GM10248 (cell line): ENCODE results near the gene DCHS1.

Source experiments
- CTCF ChIA-PET: fragments of 300-600 bp; sonication (Branson Sonifier 250); formaldehyde crosslinking; extraction: SDS; loops from one replicate; lab custom pipeline; 2021; ENCODE audit warnings: antibody characterized with exemption; lab: Yijun Ruan, JAX
- POLR2A ChIA-PET: fragments of 350-650 bp; sonication (Branson Sonifier 250); formaldehyde crosslinking; extraction: SDS; loops from one replicate; lab custom pipeline; 2020; ENCODE audit warnings: antibody characterized with exemption; lab: Yijun Ruan, JAX
- DNase-seq: peaks from one replicate; pipeline ENCODE4 v3.0.0; 2012; ENCODE audit errors: extremely low spot score
- CTCF ChIP-seq: IDR thresholded peaks from 2 replicates; pipeline ENCODE4 v1.5.1; 2012; ENCODE audit warnings: mild to moderate bottlenecking, low read depth; ENCODE audit errors: extremely low read depth, missing control alignments, control extremely low read depth

DCHS1 gene

GRCh38 chr11:6656936-6657335 lies 1.3 kb upstream of the DCHS1 start:
- ChIA-PET CTCF (interaction anchor here (1.1 to 5.2 kb wide), 5 partner anchors 9 to 126 kb away, joined by 3 to 31 read pairs (median 5); partner anchors contain the start of gene MRPL17), POLR2A (no interaction called here)
- no peak for DNase-seq
- TF ChIP-seq CTCF = no peak

GRCh38 chr11:6656584-6656915 lies 941 bp upstream of the DCHS1 start:
- no peak for TF ChIP-seq CTCF
- POLR2A ChIA-PET = no interaction called here
- DNase-seq = no peak
- CTCF ChIA-PET = interaction anchor here (1.1 to 5.2 kb wide), 5 partner anchors 9 to 125 kb away, joined by 3 to 31 read pairs (median 5); partner anchors contain the start of gene MRPL17

- ChIA-PET POLR2A (no interaction called here), CTCF (interaction anchor here (2.8 kb wide), 1 partner anchor 28 kb away, joined by 7 read pairs; the partner anchor contains the start of gene MRPL17)
- no peak for TF ChIP-seq CTCF
- DNase-seq = no peak
Observed at GRCh38 chr11:6655020-6655789, 404 bp downstream of the DCHS1 start.

GRCh38 chr11:6654281-6655019 lies 1.2 kb downstream of the DCHS1 start:
- TF ChIP-seq CTCF = no peak
- DNase-seq = no peak
- ChIA-PET CTCF (interaction anchor here (0.8 kb wide), 1 partner anchor 13 kb away, joined by 3 read pairs; no protein-coding TSS in a partner anchor), POLR2A (no interaction called here)

GRCh38 chr11:6653656-6654055 lies 2.0 kb downstream of the DCHS1 start:
- ChIA-PET POLR2A (no interaction called here), CTCF (interaction anchor here (0.8 kb wide), 1 partner anchor 14 kb away, joined by 3 read pairs; no protein-coding TSS in a partner anchor)
- no peak for DNase-seq
- no peak for TF ChIP-seq CTCF

- DNase-seq = no peak
- ChIA-PET POLR2A (no interaction called here), CTCF (interaction anchor here (1.5 kb wide), 1 partner anchor 15 kb away, joined by 5 read pairs; no protein-coding TSS in a partner anchor)
- no peak for TF ChIP-seq CTCF
Observed at GRCh38 chr11:6653097-6653496, 2.5 kb downstream of the DCHS1 start.
